Small intestine (tissue), 7 donors: Measurements from ENCODE around the gene SDF4. TPM values are rescaled to one million over a fixed set of nuclear protein-coding genes. Genes with fewer than 3 reads are reported as not detected.

ENCODE experiments used
- DNase-seq, 2 donors: peaks; one replicate each; pipeline versions ENCODE4 v3.0.0 to v3.0.0-alpha.2; 2013
- FAIRE-seq: peaks from 2 replicates; lab custom pipeline; 2012; peaks lifted over from hg19 to GRCh38; lab: Jason Lieb, UNC
- H3K27ac ChIP-seq, 3 donors: one replicate each; pipeline ENCODE4 v1.5.1; 2013; ENCODE audit warnings: low read length in 2 of 3, mild to moderate bottlenecking in 2 of 3, control low read depth in 1 of 3, inconsistent platforms in 1 of 3, low read depth in 1 of 3, moderate library complexity in 1 of 3
- H3K27me3 ChIP-seq, 3 donors: one replicate each; pipeline ENCODE4 v1.6.1; 2013; ENCODE audit warnings: low read length in 3 of 3, inconsistent platforms in 1 of 3; ENCODE audit not compliant: control insufficient read depth in 3 of 3, insufficient read depth in 3 of 3
- H3K36me3 ChIP-seq, 3 donors: one replicate each; pipeline ENCODE4 v1.6.1; 2013; ENCODE audit warnings: low read length in 3 of 3, inconsistent platforms in 1 of 3, low read depth in 1 of 3, mild to moderate bottlenecking in 1 of 3, moderate library complexity in 1 of 3; ENCODE audit not compliant: control insufficient read depth in 3 of 3, insufficient read depth in 2 of 3
- H3K4me1 ChIP-seq, 3 donors: one replicate each; pipeline ENCODE4 v1.6.1; 2013; ENCODE audit warnings: low read length in 2 of 3, inconsistent platforms in 1 of 3, low read depth in 1 of 3, mild to moderate bottlenecking in 1 of 3, moderate library complexity in 1 of 3; ENCODE audit not compliant: control insufficient read depth in 3 of 3, insufficient read depth in 2 of 3
- H3K4me3 ChIP-seq, 3 donors: one replicate each; pipeline ENCODE4 v1.5.1; 2013; ENCODE audit warnings: low read length in 3 of 3, control low read depth in 1 of 3, inconsistent platforms in 1 of 3, low read depth in 1 of 3, mild to moderate bottlenecking in 1 of 3, moderate library complexity in 1 of 3
- H3K9me3 ChIP-seq, 2 donors: one replicate each; pipeline ENCODE4 v1.6.1; 2013; ENCODE audit warnings: low read depth in 1 of 2, low read length in 1 of 2; ENCODE audit not compliant: control insufficient read depth in 2 of 2, insufficient read depth in 1 of 2
- WGBS, 3 donors: extraction: QIAGEN DNeasy Blood & Tissue Kit; methylation state at CpG; one replicate each; pipeline ENCODE4 v1.1.7; 2013; 5-methylcytosine and 5-hydroxymethylcytosine counted together
- polyA plus RNA-seq, 4 donors: library from polyadenylated mRNA; stranded (reverse) in 3 of 4; unstranded in 1 of 4; fragments of 200-250 nt in 3 of 4; fragments of 120-200 nt in 1 of 4; gene quantifications; one replicate each; pipeline versions ENCODE4 v1.2.1 to v1.2.3, GENCODE V29; 2013
- donor health status: healthy with polysubstance abuse.
- donor health status: control.
- donor health status: control.
- donor health status: Bipolar disorder and iron deficiency.
- donor health status: healthy.

Gene SDF4
- polyA plus RNA-seq, 4 donors = 91.2 to 190 (median 151) TPM

DNA sequence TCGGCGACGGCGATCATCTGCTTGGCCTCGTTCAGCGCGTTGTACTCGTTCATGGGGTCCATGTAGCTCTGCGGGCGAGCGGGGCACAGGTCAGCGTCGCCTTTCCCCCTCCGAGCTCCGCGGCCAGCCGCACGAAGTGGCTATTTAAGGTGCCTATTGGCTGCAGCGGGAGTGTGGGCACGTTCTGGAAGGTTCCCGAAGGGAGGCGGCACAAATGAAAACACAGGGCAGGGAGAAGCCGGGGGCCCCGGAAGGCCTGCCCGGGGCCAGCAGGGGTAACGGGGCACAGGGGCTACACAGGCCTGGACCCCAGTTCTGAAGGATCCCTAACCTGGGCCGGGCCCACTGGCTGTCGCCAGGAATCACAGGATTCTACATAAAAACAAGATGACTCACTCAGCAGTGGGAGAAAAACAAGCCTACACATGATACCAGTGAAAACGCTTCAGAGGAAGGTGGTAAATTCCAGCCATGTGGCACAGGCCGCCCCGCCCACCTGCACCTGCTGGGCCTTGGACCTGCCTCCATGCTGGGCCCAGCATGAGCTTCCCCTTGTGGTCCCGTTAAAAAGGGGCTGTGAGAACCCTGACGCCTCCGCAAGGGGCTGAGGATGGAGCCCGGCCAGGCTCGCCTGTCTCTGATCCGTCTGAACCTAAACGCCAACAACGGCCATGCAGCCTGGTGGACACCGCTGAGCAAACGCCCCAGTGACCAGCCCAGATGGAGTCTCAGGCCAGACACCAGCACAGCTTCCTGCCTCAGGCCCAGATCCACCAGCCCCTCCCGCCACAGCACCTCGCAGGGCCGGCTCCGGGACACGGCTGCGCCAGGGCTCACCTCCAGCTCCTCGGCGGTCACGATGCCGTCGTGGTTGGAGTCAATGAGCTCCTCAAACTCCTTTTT is 13.9 kb downstream of the SDF4 start:
- Histone ChIP-seq H3K27ac (no peak overlapping the region), H3K9me3 (no peaks in the 10 kb centered on the region), H3K36me3 (peaks cover 8 to 76% (median 12%) of the 10 kb centered on the region in 3 donors), H3K4me3 (no peak overlapping the region), H3K27me3 (no peaks in the 10 kb centered on the region), H3K4me1 (no peaks in the 10 kb centered on the region)
- DNase-seq = no peak
- no peak for FAIRE-seq
- WGBS, 3 donors = 88 to 90% (median 89%) methylated on average over 52 of the region's 52 CpGs

DNA sequence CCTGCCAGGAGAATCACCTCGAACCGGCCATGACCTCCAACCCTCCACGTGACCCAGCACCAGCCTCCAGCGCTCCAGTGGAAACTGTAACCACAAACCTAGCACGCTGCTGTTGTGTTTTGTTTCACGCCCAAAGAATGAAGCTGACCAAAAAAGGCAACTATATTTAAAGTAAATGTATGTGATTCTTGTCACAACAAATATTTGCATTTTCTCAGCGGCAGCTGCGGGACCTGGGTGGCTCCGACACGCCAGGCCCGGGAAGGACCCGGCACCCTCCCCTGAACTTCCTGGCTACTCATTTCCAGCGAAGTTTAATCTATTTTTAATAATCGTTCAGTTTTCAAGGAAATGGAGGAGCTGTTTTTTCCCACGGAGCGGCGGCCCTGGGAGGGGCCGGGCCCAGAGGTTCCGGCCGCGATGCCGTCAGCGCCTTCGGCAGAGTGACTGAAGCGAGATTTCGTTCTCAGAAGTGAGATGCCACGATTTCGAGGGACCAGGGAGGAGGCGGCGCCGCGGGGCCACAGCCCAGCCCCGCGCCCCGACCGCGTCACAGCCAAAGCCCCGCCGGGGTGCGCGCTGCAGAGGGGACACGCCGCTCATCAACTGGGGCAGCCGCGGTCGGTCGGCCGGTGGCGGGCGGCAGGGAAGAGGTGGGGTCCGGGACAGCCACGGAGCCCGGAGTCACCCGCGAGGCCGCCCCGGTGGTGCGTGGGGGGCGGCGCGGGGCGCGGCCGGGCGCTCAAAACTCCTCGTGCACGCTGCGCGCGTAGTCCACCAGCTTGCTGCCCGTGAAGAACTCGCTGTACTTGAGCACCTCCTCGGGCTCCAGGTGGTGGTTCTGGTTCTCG is 14.8 kb downstream of the SDF4 start:
- Histone ChIP-seq H3K4me1 (no peaks in the 10 kb centered on the region), H3K27ac (no peak overlapping the region), H3K27me3 (no peaks in the 10 kb centered on the region), H3K9me3 (no peaks in the 10 kb centered on the region), H3K36me3 (peaks cover 6 to 67% (median 8%) of the 10 kb centered on the region in 3 donors), H3K4me3 (no peak overlapping the region)
- FAIRE-seq (no peak), DNase-seq (no peak)
- WGBS, 3 donors = 89 to 92% (median 91%) methylated on average over 67 to 74 of the region's 74 CpGs

DNA sequence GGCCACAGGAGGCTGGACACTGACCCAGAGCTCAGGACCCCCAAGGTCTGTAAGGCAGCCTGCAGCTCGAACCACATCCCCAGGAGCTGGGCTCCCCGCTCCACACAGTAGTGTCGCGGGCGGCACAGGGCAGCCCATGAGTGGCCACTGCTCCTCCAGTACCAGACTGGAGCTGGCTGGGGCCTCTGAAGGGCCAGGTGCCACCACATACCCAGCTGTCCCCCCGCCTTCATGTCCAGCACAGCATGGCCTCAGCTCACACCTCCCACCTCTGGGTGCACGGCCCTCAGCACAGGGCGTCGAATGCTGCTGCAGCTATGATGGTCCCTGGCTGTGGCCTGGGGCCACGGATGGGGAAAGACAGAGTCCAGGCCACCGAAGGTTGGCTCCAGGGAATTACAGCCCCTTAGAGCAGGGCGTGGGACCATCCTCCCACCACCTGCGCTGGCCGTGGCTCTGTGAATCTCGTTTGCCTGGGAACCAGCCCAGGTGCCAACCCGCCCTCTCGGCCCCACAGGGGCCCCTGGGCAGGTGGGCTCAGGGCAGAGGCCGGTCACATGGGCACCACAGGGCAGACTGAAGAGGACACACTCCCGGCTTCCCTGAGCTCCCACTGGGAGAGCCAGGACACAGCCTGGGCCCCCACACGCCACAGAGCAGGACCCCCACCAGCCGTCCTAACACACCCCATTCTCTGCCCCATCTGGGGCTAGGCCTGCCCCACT is 15.8 kb downstream of the SDF4 start:
- Histone ChIP-seq H3K4me3 (no peak overlapping the region), H3K4me1 (no peaks in the 10 kb centered on the region), H3K9me3 (no peaks in the 10 kb centered on the region), H3K27ac (no peak overlapping the region), H3K27me3 (no peaks in the 10 kb centered on the region), H3K36me3 (peaks cover 6 to 58% (median 8%) of the 10 kb centered on the region in 3 donors)
- FAIRE-seq (no peak), DNase-seq (no peak)
- 87 to 89% (median 88%) methylated on average over 19 to 21 of the region's 21 CpGs for WGBS, 3 donors

DNA sequence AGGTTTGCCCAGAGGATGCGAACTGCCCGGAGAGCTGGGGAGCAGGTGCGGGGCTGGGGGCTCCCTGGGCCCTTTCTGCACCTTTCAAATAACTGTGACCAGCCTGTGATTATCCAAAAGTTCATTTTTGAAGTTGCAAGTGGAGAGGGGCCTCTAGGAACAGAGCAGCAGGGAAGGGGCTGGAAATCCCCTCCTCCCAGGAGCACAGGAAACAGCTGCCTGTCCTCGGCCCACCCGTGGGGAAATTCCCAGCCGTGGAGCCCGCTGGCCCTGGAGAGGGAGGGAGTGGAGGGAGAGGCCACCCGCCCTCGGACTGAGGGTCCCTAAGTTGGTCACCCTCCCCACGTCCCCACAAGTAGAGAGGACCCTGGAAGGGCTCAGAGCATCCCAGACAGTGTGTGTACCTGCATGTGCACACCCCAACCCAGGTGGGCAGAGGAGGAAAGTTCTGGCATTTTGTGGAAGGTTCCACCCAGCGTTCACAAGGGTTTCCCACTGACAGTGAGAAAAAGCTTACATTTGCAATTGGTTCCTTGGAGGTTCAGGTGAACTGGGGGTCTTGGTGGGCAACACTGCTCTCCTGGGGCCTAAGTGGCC is 16.6 kb downstream of the SDF4 start:
- 50 to 64% (median 56%) methylated on average over 11 of the region's 11 CpGs for WGBS, 3 donors
- H3K27ac ChIP-seq = peak overlapping the region in 1 of 3 donors; percentile 21
- H3K27me3 ChIP-seq = no peaks in the 10 kb centered on the region
- no peak for FAIRE-seq
- peaks cover 6 to 49% (median 8%) of the 10 kb centered on the region in 3 donors for H3K36me3 ChIP-seq
- H3K4me3 ChIP-seq = no peak overlapping the region
- no peaks in the 10 kb centered on the region for H3K4me1 ChIP-seq
- no peaks in the 10 kb centered on the region for H3K9me3 ChIP-seq
- no peak for DNase-seq

DNA sequence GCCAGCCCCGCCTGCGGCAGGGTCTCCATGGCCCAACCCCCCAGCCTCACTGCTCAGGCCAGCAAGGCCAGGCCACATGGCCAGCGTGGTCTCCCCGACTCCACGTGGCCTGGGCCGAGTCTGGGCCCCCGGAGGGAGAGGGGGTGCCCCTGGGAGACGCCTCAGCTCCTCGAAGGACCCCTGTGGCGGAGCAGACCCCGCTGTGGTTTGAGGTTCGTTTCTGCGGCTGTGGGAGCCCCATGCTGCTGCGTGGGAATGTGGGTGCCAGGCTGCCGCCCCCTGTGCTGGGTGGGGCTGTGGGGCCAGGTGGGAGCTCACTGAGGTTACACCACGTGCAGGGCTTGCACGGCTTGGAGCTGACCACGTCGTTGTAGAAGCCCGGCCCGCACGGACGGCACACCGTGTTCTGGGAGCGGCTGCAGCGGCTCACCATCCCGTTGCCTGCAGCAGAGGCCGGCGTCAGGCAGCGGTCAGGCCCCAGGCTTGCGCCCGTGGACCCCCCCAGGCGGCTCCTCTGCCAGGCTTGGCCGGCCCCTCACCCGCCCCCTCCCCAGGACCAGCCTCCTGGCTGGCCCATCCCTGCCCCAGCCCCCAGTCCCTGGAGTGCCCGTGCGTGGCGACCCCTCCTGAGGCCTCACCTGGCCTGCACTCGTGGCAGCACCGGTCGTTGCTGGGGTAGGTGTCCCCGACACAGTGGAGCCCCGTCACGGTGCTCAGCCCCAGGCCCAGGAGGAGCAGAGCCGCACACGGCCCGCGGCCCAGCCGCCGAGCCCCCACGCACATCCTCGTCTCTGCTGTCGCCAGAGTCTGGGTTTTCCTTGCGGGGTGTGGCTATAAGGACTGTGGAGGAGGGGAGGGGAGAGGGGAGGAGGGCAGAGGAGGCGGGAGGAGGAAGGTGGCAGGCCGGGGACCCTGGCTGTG is 18.2 kb downstream of the SDF4 start, which contains the start of gene TNFRSF4:
Gene TNFRSF4, minus strand, starts transcription at position 809 of the 921 bp plus-strand sequence. Its CDS starts 26 bp downstream, at position 783.
- no peak within 1 kb of the TSS for H3K4me3 ChIP-seq

DNA sequence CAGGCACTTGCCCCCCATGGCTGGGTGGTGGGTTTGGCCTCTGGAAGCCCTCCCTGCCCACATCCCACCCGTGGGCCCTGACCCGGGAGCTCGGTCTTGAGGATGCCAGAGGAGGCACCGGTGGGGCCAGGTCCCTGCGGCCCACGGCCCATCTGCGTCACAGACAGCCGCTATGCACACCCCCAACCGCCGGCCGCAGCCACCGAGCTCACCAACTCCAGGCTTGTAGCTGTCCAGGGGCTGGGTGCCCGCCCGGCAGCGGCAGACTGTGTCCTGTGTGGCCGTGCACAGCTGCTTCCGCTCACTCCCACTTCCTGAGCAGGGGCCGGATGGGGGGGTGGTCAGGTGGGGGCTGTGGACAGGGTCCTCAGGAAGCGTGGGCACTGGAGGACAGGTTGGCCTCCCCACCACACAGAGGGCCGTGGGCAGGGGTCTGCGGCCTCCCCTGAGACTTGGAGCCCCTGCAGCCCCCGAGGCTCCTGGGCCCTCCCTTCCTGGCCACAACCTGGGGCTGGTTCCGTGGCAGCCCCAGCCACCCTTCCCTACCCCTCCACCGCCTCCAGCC is 18.9 kb downstream of the SDF4 start:
- Histone ChIP-seq H3K4me1 (no peaks in the 10 kb centered on the region), H3K27ac (peak overlapping the region in 1 of 3 donors; percentile 53), H3K27me3 (peaks cover 0 to 5% (median 4%) of the 10 kb centered on the region in 3 donors), H3K36me3 (peaks cover 3 to 26% (median 6%) of the 10 kb centered on the region in 3 donors), H3K4me3 (no peak overlapping the region), H3K9me3 (no peaks in the 10 kb centered on the region)
- no peak for FAIRE-seq
- DNase-seq = no peak
- 49 to 54% (median 50%) methylated on average over 17 to 24 of the region's 24 CpGs for WGBS, 3 donors

More for the DNA sequence above, 18.2 kb downstream of the SDF4 start, which contains the start of gene TNFRSF4:
- no peaks in the 10 kb centered on the region for H3K4me1 ChIP-seq
- WGBS, 3 donors = 34 to 46% (median 34%) methylated on average over 51 to 56 of the region's 56 CpGs
- peaks cover 6 to 33% (median 8%) of the 10 kb centered on the region in 3 donors for H3K36me3 ChIP-seq
- H3K27ac ChIP-seq = peak within 1 kb of the TSS in 1 of 3 donors; percentile 49
- no peak for DNase-seq
- no peaks in the 10 kb centered on the region for H3K9me3 ChIP-seq
- no peak for FAIRE-seq
- peaks cover 0 to 5% (median 0%) of the 10 kb centered on the region in 3 donors for H3K27me3 ChIP-seq
